Cardiac muscle cell (in vitro differentiated cells and primary cell): ENCODE measurements around the gene TSHR. TPM values are rescaled to one million over a fixed set of nuclear protein-coding genes. Genes with fewer than 3 reads are reported as not detected.
"Not testable (repeated sequence)": the region's sequence is repeated elsewhere in the genome, so short reads cannot be mapped to it uniquely, and the experiment has no call there.

Experiments used
- DNase-seq, 2 donors: peaks; one replicate each; pipeline versions ENCODE4 v3.0.0 to v3.0.0-alpha.2; 2010 to 2017; ENCODE audit warnings: low read depth in 1 of 2, low spot score in 1 of 2
- H3K27ac ChIP-seq: fragments of 200-600 bp; sonication (generic); 2 replicates; pipeline ENCODE4 v1.5.1; 2016
- H3K27me3 ChIP-seq: fragments of 200-600 bp; sonication (generic); 2 replicates; pipeline ENCODE4 v1.6.0; 2016; ENCODE audit warnings: control low read depth
- H3K36me3 ChIP-seq: fragments of 200-600 bp; sonication (generic); 2 replicates; pipeline ENCODE4 v1.5.1; 2016; ENCODE audit warnings: control low read depth
- H3K4me1 ChIP-seq: fragments of 200-600 bp; sonication (generic); 2 replicates; pipeline ENCODE4 v1.8.1; 2017; ENCODE audit warnings: low read depth, mild to moderate bottlenecking, mixed run types
- H3K4me3 ChIP-seq: fragments of 200-600 bp; sonication (generic); 2 replicates; pipeline ENCODE4 v1.5.1; 2016; ENCODE audit warnings: mild to moderate bottlenecking
- H3K9me3 ChIP-seq: fragments of 200-600 bp; sonication (generic); 2 replicates; pipeline ENCODE4 v1.5.1; 2017; ENCODE audit warnings: low read depth, mild to moderate bottlenecking, control low read depth
- polyA plus RNA-seq: library from polyadenylated mRNA; unstranded; fragments of >200 nt; fragmentation: Nextera tagmentation; extraction: Ambion mirVana; gene quantifications from 2 replicates; pipeline ENCODE4 v1.2.1, GENCODE V29; 2016
- total RNA-seq: library from RNA; depleted of rRNA; stranded (reverse); fragments of >200 nt; gene quantifications from 2 replicates; pipeline ENCODE4 v1.2.3, GENCODE V29; 2016
- TF ChIP-seq, protein P1 (sequence below): IDR thresholded peaks from 2 replicates; pipeline ENCODE4 v1.5.1; 2012; ENCODE audit warnings: low read depth, mild to moderate bottlenecking, low read length

TSHR gene
- total and polyA plus RNA-seq, 2 experiments from 2014 or later = 0.38 to 1.2 TPM

- Histone ChIP-seq H3K27ac (no peak overlapping the region), H3K27me3 (no peaks in the 10 kb centered on the region), H3K9me3 (no peaks in the 10 kb centered on the region), H3K4me3 (no peak overlapping the region), H3K36me3 (no peaks in the 10 kb centered on the region), H3K4me1 (no peaks in the 10 kb centered on the region)
- DNase-seq = no peak
- TF ChIP-seq, protein P1, sequence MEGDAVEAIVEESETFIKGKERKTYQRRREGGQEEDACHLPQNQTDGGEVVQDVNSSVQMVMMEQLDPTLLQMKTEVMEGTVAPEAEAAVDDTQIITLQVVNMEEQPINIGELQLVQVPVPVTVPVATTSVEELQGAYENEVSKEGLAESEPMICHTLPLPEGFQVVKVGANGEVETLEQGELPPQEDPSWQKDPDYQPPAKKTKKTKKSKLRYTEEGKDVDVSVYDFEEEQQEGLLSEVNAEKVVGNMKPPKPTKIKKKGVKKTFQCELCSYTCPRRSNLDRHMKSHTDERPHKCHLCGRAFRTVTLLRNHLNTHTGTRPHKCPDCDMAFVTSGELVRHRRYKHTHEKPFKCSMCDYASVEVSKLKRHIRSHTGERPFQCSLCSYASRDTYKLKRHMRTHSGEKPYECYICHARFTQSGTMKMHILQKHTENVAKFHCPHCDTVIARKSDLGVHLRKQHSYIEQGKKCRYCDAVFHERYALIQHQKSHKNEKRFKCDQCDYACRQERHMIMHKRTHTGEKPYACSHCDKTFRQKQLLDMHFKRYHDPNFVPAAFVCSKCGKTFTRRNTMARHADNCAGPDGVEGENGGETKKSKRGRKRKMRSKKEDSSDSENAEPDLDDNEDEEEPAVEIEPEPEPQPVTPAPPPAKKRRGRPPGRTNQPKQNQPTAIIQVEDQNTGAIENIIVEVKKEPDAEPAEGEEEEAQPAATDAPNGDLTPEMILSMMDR = no peak
Observed at GRCh38 chr14:81018251-81018650, 62.8 kb downstream of the TSHR start.

GRCh38 chr14:81018684-81019083 is 63.3 kb downstream of the TSHR start:
- Histone ChIP-seq H3K9me3 (no peaks in the 10 kb centered on the region), H3K27ac (no peak overlapping the region), H3K36me3 (no peaks in the 10 kb centered on the region), H3K27me3 (no peaks in the 10 kb centered on the region), H3K4me3 (no peak overlapping the region), H3K4me1 (no peaks in the 10 kb centered on the region)
- no peak for DNase-seq
- TF ChIP-seq, protein P1 = no peak

DNA sequence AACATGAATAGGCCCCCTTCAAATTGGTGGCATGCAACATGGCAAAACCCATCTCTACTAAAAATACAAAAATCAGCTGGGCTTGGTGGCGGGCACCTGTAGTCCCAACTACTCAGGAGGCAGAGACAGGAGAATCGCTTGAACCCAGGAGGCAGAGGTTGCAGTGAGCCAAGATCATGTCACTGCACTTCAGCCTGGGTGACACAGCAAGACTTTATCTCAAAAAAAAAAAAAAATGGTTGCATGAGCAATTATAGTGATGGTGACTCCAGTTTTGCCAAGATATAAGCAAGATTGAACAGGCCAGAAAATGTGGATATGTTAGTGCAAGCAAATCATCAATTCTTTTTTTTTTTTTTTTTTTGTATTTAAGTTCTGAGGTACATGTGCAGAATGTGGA is 63.7 kb downstream of the TSHR start:
- H3K9me3 ChIP-seq, H3K27me3 ChIP-seq, H3K4me3 ChIP-seq, DNase-seq, H3K36me3 ChIP-seq, H3K27ac ChIP-seq, H3K4me1 ChIP-seq: not testable (repeated sequence)

DNA sequence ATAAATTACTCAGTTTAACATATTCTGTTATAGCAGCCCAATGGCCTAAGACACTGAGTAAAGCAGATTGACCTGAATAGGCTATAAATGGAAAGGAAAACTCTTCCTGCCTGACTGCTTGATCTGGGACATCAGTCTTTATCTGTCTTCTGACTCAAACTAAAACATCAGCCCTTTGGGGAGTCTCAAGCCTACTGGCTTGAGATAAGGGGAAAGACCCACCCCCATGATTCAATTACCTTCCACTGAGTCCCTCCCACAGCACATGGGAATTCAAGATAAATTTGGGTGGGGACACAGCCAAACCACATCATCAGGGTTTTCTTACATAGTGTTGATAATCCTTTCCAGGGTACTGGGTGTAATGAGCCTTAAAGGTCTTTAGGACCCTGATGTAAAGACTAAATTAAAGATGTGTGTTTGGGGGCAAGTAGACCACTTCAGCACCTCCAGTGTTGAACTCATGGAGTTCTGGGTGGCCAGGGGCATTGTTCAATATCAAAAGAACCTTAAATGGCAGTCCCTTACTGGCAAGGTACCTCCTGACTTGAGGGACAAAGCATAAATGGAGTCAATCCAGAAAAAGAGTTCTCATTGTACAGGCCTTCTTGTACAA is 67.8 kb downstream of the TSHR start:
- H3K27me3 ChIP-seq = no peaks in the 10 kb centered on the region
- H3K27ac ChIP-seq = no peak overlapping the region
- TF ChIP-seq, protein P1 = no peak
- no peaks in the 10 kb centered on the region for H3K36me3 ChIP-seq
- no peak for DNase-seq
- no peaks in the 10 kb centered on the region for H3K9me3 ChIP-seq
- H3K4me1 ChIP-seq = no peaks in the 10 kb centered on the region
- H3K4me3 ChIP-seq = no peak overlapping the region

DNA sequence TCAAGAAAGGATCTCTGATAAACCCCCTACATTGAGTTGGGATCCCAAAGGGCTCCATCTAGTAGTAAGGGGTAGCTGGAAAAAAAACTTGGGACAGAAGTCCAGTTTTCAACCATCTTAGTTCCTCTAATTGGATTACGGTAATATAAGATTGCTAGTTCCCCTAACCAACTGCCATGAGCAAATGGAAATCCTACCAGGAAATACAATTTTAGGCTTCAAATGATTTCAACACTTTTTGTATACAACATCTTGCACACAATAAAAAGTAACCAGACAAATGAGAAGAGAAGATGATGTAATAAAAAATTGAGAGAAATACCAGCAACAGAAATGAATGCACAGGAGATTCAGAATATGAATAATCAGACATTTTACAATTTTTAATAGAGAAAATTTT is 73.0 kb downstream of the TSHR start:
- no peaks in the 10 kb centered on the region for H3K36me3 ChIP-seq
- no peaks in the 10 kb centered on the region for H3K27me3 ChIP-seq
- no peak overlapping the region for H3K27ac ChIP-seq
- H3K9me3 ChIP-seq = no peaks in the 10 kb centered on the region
- H3K4me3 ChIP-seq = no peak overlapping the region
- TF ChIP-seq, protein P1 = no peak
- DNase-seq = no peak
- no peaks in the 10 kb centered on the region for H3K4me1 ChIP-seq

GRCh38 chr14:81031488-81031887 is 76.1 kb downstream of the TSHR start:
- no peak for DNase-seq
- H3K36me3 ChIP-seq = no peaks in the 10 kb centered on the region
- peaks cover 2% of the 10 kb centered on the region for H3K9me3 ChIP-seq
- no peak overlapping the region for H3K27ac ChIP-seq
- no peaks in the 10 kb centered on the region for H3K27me3 ChIP-seq
- H3K4me1 ChIP-seq = no peaks in the 10 kb centered on the region
- TF ChIP-seq, protein P1 = no peak
- H3K4me3 ChIP-seq = no peak overlapping the region
